H1 (cell line): ENCODE results near the gene ADRA2A.

Experiments
- CEBPB ChIP-seq: IDR thresholded peaks from 2 replicates; pipeline ENCODE4 v1.6.1; 2012; ENCODE audit warnings: low read depth, low read length
- CTCF ChIP-seq, 3 experiments: IDR thresholded peaks; 1 replicate in 2 of 3; 2 replicates in 1 of 3; pipeline versions ENCODE4 v1.5.1 to v1.6.1; 2011; ENCODE audit warnings: low read length in 3 of 3, mild to moderate bottlenecking in 3 of 3, inconsistent platforms in 2 of 3, low read depth in 1 of 3, moderate library complexity in 1 of 3; ENCODE audit not compliant: insufficient read depth in 1 of 3; ENCODE audit errors: control extremely low read depth in 1 of 3
- GABPA ChIP-seq: IDR thresholded peaks from 2 replicates; pipeline ENCODE4 v1.6.1; 2011; ENCODE audit warnings: mild to moderate bottlenecking, low read length, moderate library complexity, borderline replicate concordance; ENCODE audit not compliant: insufficient read depth
- GTF2F1 ChIP-seq: IDR thresholded peaks from 2 replicates; pipeline ENCODE4 v1.6.1; 2012; ENCODE audit warnings: low read depth, low read length, improper control_type of control experiment, borderline replicate concordance
- HDAC6 ChIP-seq: IDR thresholded peaks from one replicate; pipeline ENCODE4 v1.7.1; 2012; ENCODE audit warnings: low read depth, mild to moderate bottlenecking, inconsistent platforms, low read length, moderate library complexity
- JUN ChIP-seq: IDR thresholded peaks from 2 replicates; pipeline ENCODE4 v1.6.1; 2011; ENCODE audit warnings: low read depth, mild to moderate bottlenecking, improper control_type of control experiment, low read length
- KDM1A ChIP-seq: fragments of 200-600, 300-600 bp; sonication (generic); IDR thresholded peaks from 2 replicates; pipeline ENCODE4 v1.7.1; 2016; ENCODE audit warnings: mild to moderate bottlenecking, low read length, borderline replicate concordance
- POLR2A ChIP-seq, 2 experiments: IDR thresholded peaks; 1 replicate in 1 of 2; 2 replicates in 1 of 2; pipeline ENCODE4 v1.6.1; 2011; ENCODE audit warnings: low read depth in 2 of 2, low read length in 2 of 2, mild to moderate bottlenecking in 2 of 2; ENCODE audit errors: control extremely low read depth in 1 of 2
- POLR2AphosphoS5 ChIP-seq: IDR thresholded peaks from 2 replicates; pipeline ENCODE4 v1.6.1; 2011; ENCODE audit warnings: low read depth, low read length
- RBBP5 ChIP-seq: IDR thresholded peaks from 2 replicates; pipeline ENCODE4 v1.7.1; 2012; ENCODE audit warnings: low read depth, mild to moderate bottlenecking, inconsistent platforms, low read length, moderate library complexity, borderline replicate concordance
- TF ChIP-seq, protein P1 (sequence below): IDR thresholded peaks from 2 replicates; pipeline ENCODE4 v1.6.1; 2011; ENCODE audit warnings: low read length, improper control_type of control experiment

DNA sequence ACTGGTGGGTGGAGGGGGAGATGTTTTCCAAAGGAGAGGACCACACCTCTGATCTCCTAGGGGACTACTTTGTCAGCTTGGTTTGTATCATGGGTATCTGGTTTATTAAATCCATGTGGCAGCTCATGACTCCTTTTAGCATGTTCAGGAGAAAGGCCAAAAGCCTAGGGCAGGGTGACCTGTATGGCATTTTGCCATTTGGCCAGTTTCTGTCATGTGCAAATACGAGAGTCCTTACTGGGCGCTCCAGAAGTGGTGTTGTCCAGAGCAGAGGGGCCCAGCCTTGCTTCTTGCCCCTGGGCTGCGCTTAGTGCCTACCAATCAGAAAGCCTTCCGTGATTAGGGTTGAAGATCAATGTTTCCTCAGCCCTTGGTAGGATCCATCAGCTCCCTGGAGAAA, 31.0 kb downstream of the ADRA2A start:
- TF ChIP-seq RBBP5 (no peak), CTCF (IDR thresholded peaks at IDR 0.05; ENCODE audit: control extremely low read depth in 1 of 3, insufficient read depth in 1 of 3, low read depth in 1 of 3, low read length in 3 of 3) (no peak), POLR2AphosphoS5 (no peak), JUN (no peak), KDM1A (no peak), GABPA (no peak), POLR2A (IDR thresholded peaks at IDR 0.05; ENCODE audit: control extremely low read depth in 1 of 2, low read depth in 2 of 2, low read length in 2 of 2) (no peak), GTF2F1 (no peak), HDAC6 (no peak), CEBPB (no peak)
- TF ChIP-seq, protein P1, sequence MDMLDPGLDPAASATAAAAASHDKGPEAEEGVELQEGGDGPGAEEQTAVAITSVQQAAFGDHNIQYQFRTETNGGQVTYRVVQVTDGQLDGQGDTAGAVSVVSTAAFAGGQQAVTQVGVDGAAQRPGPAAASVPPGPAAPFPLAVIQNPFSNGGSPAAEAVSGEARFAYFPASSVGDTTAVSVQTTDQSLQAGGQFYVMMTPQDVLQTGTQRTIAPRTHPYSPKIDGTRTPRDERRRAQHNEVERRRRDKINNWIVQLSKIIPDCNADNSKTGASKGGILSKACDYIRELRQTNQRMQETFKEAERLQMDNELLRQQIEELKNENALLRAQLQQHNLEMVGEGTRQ = no peak
